HG02870 (cell line): ENCODE results near the gene EIF4A3.
A peak's percentile ranks its signal among the peaks of the same experiment; 100 is the strongest.
"Not testable (repeated sequence)": the region's sequence is repeated elsewhere in the genome, so short reads cannot be mapped to it uniquely, and the experiment has no call there.

Experiments used
- ATAC-seq: cut with Tn5 transposase; IDR thresholded peaks from one replicate; pipeline ENCODE4 v1.9.1; 2021; ENCODE audit warnings: mild to moderate bottlenecking, moderate library complexity; ENCODE audit not compliant: unreplicated experiment

Gene EIF4A3

GRCh38 chr17:80102664-80103448 lies 44.1 kb downstream of the EIF4A3 start:
- ATAC-seq = no peak

- ATAC-seq = no peak
Observed at GRCh38 chr17:80101946-80102663, 44.8 kb downstream of the EIF4A3 start.

- ATAC-seq = peak; percentile 71
Observed at GRCh38 chr17:80101011-80101945, 45.6 kb downstream of the EIF4A3 start, which contains the start of gene GAA. GAA (plus strand) TSS chr17:80101581; CDS start chr17:80104587, 3,006 bp downstream.

- ATAC-seq = no peak
Observed at GRCh38 chr17:80100035-80100323, 46.9 kb downstream of the EIF4A3 start.

GRCh38 chr17:80099291-80100034 lies 47.5 kb downstream of the EIF4A3 start:
- no peak for ATAC-seq

- ATAC-seq = no peak
Observed at GRCh38 chr17:80097844-80098691, 48.9 kb downstream of the EIF4A3 start.

GRCh38 chr17:80097127-80097621 lies 49.8 kb downstream of the EIF4A3 start:
- no peak for ATAC-seq

GRCh38 chr17:80096561-80097021 lies 50.3 kb downstream of the EIF4A3 start:
- no peak for ATAC-seq

- ATAC-seq = no peak
Observed at GRCh38 chr17:80095844-80096475, 51.0 kb downstream of the EIF4A3 start.

GRCh38 chr17:80095038-80095843 lies 51.7 kb downstream of the EIF4A3 start:
- ATAC-seq = no peak

GRCh38 chr17:80092959-80093358 lies 54.0 kb downstream of the EIF4A3 start:
- no peak for ATAC-seq

GRCh38 chr17:80091376-80091775 lies 55.6 kb downstream of the EIF4A3 start:
- ATAC-seq = no peak

- ATAC-seq = not testable (repeated sequence)
Observed at GRCh38 chr17:80090164-80090563, 56.8 kb downstream of the EIF4A3 start.

GRCh38 chr17:80089762-80090161 lies 57.2 kb downstream of the EIF4A3 start:
- no peak for ATAC-seq

GRCh38 chr17:80087346-80088265 lies 59.3 kb downstream of the EIF4A3 start:
- ATAC-seq = no peak

- ATAC-seq = no peak
Observed at GRCh38 chr17:80086616-80087015, 60.3 kb downstream of the EIF4A3 start.

- no peak for ATAC-seq
Observed at GRCh38 chr17:80086081-80086480, 60.8 kb downstream of the EIF4A3 start.
